Measurements from ENCODE around the gene MAP2K1.

The MAP2K1 gene

DNA sequence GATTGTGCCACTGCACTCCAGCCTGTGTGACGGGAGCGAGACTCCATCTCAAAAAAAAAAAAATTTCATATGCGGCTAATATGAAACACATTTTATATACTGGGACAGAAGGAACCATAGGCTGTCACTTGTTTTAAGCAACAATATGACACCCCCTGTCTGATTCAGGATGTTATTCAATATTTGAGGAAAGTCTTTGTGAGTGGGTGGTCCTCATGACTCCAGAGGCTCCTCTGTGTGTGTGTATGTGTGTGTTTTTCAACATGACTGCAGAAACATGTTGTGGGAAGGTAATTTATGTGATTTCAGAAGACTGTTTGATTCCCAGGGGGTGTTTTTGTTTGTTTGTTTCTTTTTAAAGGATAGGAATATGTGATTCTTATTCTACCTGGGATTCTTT lies 32.8 kb downstream of the MAP2K1 start:
- Histone ChIP-seq H3K4me3 (replicated peaks; ENCODE audit: insufficient read depth, low read length) (no peak overlapping the region), H3K27ac (replicated peaks) (no peak overlapping the region), H3K27me3 (ENCODE audit: insufficient read depth, poor library complexity, severe bottlenecking) (no peaks in the 10 kb centered on the region)
- DNase-seq (ENCODE audit: low read depth in 1 of 2, low spot score in 1 of 2) = no peak
- TF ChIP-seq, protein P1, sequence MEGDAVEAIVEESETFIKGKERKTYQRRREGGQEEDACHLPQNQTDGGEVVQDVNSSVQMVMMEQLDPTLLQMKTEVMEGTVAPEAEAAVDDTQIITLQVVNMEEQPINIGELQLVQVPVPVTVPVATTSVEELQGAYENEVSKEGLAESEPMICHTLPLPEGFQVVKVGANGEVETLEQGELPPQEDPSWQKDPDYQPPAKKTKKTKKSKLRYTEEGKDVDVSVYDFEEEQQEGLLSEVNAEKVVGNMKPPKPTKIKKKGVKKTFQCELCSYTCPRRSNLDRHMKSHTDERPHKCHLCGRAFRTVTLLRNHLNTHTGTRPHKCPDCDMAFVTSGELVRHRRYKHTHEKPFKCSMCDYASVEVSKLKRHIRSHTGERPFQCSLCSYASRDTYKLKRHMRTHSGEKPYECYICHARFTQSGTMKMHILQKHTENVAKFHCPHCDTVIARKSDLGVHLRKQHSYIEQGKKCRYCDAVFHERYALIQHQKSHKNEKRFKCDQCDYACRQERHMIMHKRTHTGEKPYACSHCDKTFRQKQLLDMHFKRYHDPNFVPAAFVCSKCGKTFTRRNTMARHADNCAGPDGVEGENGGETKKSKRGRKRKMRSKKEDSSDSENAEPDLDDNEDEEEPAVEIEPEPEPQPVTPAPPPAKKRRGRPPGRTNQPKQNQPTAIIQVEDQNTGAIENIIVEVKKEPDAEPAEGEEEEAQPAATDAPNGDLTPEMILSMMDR (IDR thresholded peaks at IDR 0.05; ENCODE audit: insufficient read depth, low read length) = no peak
- TF ChIP-seq POLR2AphosphoS5 (IDR thresholded peaks at IDR 0.05; ENCODE audit: low read depth) = no peak

DNA sequence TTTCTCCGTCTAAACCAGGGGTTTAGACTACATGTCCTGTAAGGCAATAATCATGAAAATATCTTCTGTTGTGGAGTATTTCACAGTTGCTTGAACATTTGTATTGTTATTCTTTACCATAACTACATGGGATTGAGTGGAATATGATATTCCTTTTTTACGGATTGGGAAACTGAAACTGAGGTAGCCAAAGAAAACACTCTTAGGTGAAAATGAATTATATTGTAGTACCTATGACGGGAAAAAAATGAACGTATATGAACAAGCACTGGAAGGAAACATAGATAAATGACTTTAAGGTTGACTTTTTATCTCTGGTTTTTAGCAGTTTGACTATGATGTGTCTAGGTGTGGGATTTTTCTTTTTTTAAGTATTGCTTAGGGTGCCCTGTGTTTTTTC lies 35.6 kb downstream of the MAP2K1 start:
- no peaks in the 10 kb centered on the region for H3K27me3 ChIP-seq (ENCODE audit: insufficient read depth, poor library complexity, severe bottlenecking)
- TF ChIP-seq, protein P1 (IDR thresholded peaks at IDR 0.05; ENCODE audit: insufficient read depth, low read length) = no peak
- TF ChIP-seq GABPA (IDR thresholded peaks at IDR 0.05; ENCODE audit: low read depth) = no peak
- TF ChIP-seq, protein P2, sequence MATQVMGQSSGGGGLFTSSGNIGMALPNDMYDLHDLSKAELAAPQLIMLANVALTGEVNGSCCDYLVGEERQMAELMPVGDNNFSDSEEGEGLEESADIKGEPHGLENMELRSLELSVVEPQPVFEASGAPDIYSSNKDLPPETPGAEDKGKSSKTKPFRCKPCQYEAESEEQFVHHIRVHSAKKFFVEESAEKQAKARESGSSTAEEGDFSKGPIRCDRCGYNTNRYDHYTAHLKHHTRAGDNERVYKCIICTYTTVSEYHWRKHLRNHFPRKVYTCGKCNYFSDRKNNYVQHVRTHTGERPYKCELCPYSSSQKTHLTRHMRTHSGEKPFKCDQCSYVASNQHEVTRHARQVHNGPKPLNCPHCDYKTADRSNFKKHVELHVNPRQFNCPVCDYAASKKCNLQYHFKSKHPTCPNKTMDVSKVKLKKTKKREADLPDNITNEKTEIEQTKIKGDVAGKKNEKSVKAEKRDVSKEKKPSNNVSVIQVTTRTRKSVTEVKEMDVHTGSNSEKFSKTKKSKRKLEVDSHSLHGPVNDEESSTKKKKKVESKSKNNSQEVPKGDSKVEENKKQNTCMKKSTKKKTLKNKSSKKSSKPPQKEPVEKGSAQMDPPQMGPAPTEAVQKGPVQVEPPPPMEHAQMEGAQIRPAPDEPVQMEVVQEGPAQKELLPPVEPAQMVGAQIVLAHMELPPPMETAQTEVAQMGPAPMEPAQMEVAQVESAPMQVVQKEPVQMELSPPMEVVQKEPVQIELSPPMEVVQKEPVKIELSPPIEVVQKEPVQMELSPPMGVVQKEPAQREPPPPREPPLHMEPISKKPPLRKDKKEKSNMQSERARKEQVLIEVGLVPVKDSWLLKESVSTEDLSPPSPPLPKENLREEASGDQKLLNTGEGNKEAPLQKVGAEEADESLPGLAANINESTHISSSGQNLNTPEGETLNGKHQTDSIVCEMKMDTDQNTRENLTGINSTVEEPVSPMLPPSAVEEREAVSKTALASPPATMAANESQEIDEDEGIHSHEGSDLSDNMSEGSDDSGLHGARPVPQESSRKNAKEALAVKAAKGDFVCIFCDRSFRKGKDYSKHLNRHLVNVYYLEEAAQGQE (IDR thresholded peaks at IDR 0.05; ENCODE audit: insufficient replicate concordance, low read depth) = no peak
- TF ChIP-seq SPI1 (IDR thresholded peaks at IDR 0.05; ENCODE audit: borderline replicate concordance, low read depth) = no peak
- no peak for TF ChIP-seq POLR2AphosphoS5 (IDR thresholded peaks at IDR 0.05; ENCODE audit: low read depth)
- no peak for DNase-seq (ENCODE audit: low read depth in 1 of 2, low spot score in 1 of 2)
- H3K4me3 ChIP-seq (replicated peaks; ENCODE audit: insufficient read depth, low read length) = no peak overlapping the region
- H3K27ac ChIP-seq (replicated peaks) = no peak overlapping the region

DNA sequence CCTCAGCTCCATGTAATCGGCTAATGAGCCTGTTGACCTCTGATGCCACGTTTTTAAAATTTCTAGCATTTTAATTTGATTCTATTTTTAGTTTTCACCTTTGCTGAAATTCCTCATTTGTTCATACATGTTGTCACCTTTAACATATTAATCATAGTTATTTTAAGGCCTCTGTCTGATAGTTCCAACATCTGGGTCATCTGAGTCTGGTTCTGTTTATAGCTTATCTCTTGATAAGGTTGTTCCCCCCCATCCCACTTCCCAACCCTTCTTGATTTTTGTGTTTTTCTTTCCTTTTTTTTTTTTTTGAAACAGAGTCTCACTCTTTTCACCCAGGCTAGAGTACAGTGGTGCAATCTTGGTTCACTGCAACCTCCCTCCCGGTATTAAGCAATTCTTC lies 36.4 kb downstream of the MAP2K1 start:
- TF ChIP-seq GABPA (IDR thresholded peaks at IDR 0.05; ENCODE audit: low read depth) (no peak), POLR2AphosphoS5 (IDR thresholded peaks at IDR 0.05; ENCODE audit: low read depth) (no peak), SPI1 (IDR thresholded peaks at IDR 0.05; ENCODE audit: borderline replicate concordance, low read depth) (no peak)
- TF ChIP-seq, protein P1 (IDR thresholded peaks at IDR 0.05; ENCODE audit: insufficient read depth, low read length) = no peak
- TF ChIP-seq, protein P2 (IDR thresholded peaks at IDR 0.05; ENCODE audit: insufficient replicate concordance, low read depth) = no peak
- H3K27me3 ChIP-seq (ENCODE audit: insufficient read depth, poor library complexity, severe bottlenecking) = no peaks in the 10 kb centered on the region
- H3K27ac ChIP-seq (replicated peaks) = no peak overlapping the region
- no peak overlapping the region for H3K4me3 ChIP-seq (replicated peaks; ENCODE audit: insufficient read depth, low read length)
- peak in 1 of 2 experiments; percentile 21 for DNase-seq (ENCODE audit: low read depth in 1 of 2, low spot score in 1 of 2)

DNA sequence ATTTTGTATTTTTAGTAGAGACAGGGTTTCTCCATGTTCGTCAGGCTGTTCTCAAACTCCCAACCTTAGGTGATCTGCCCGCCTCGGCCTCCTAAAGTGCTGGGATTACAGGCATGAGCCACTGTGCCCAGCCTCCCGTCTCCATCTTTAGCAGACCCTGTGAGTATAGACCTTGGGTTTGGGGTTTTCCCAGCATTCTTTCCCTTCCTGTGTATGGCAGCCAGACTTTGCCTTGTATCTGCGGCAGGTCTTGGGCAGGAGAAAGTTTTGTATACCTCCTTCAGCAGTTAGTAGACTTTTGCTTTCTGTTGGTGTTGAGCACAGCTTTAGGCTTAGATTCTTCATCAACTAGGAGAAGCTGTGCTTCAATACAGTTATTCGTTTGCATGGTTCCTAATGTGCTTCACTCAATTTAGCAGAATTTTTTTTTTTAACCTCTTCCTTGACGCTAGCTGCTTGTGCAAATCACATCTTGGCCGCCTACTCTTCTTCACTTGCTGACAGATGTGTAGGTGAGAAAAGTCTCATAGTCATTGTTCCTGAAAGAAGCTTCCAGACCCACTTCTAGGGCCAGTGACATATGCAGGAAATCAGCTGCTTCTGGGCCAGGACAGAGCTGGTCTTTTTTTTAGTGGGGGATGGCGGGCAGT lies 38.4 kb downstream of the MAP2K1 start:
- TF ChIP-seq SPI1 (IDR thresholded peaks at IDR 0.05; ENCODE audit: borderline replicate concordance, low read depth) (no peak), GABPA (IDR thresholded peaks at IDR 0.05; ENCODE audit: low read depth) (no peak), POLR2AphosphoS5 (IDR thresholded peaks at IDR 0.05; ENCODE audit: low read depth) (no peak)
- TF ChIP-seq, protein P2 (IDR thresholded peaks at IDR 0.05; ENCODE audit: insufficient replicate concordance, low read depth) = no peak
- TF ChIP-seq, protein P1 (IDR thresholded peaks at IDR 0.05; ENCODE audit: insufficient read depth, low read length) = no peak
- Histone ChIP-seq H3K4me3 (replicated peaks; ENCODE audit: insufficient read depth, low read length) (no peak overlapping the region), H3K27ac (replicated peaks) (no peak overlapping the region; the same call in 1 of the 2 replicates), H3K27me3 (ENCODE audit: insufficient read depth, poor library complexity, severe bottlenecking) (no peaks in the 10 kb centered on the region)
- DNase-seq (ENCODE audit: low read depth in 1 of 2, low spot score in 1 of 2) = no peak

Data from HL-60 (cell line).